ENCODE results near the gene TMEM240.
"Not testable (repeated sequence)": the region's sequence is repeated elsewhere in the genome, so short reads cannot be mapped to it uniquely, and the experiment has no call there.

TMEM240 gene

DNA sequence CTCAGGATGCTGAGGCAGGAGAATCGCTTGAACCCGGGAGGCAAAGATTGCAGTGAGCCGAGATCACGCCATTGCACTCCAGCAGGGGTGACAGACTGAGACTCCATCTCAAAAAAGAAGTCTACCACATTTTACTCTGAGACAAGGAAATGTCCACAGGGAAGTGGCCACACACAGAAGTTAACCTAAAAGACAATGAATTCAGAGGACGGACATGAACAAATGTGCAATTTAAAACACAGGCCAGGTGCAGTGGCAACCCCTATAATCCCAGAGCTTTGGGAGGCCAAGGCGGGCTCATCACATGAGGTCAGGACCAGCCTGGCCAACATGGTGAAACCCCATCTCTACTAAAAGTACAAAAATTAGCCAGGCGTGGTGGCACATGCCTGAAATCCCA is 17.3 kb upstream of the TMEM240 start:
- DNase-seq (ENCODE audit: low spot score): not testable (repeated sequence)

DNA sequence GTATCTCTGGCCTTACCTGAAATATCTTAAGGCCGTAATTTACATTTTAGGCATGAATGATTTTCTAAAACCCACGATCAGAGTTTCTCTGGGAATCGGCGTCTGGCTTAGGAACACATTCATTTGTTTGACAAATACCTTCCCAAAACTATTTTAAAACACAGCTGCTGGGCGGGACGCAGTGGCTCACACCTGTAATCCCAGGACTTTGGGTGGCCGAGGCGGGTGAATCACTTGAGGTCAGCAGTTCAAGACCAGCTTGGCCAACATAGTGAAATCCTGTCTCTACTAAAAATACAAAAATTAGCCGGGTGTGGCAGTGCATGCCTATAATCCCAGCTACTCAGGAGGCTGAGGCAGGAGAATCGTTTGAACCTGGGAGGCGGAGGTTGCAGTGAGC is 16.5 kb upstream of the TMEM240 start:
- DNase-seq (ENCODE audit: low spot score): not testable (repeated sequence)

- DNase-seq (ENCODE audit: low spot score): no peak
Observed at GRCh38 chr1:1556505-1556904, 16.1 kb upstream of the TMEM240 start.

- no peak for DNase-seq (ENCODE audit: low spot score)
Observed at GRCh38 chr1:1554926-1555915, 14.8 kb upstream of the TMEM240 start.

DNA sequence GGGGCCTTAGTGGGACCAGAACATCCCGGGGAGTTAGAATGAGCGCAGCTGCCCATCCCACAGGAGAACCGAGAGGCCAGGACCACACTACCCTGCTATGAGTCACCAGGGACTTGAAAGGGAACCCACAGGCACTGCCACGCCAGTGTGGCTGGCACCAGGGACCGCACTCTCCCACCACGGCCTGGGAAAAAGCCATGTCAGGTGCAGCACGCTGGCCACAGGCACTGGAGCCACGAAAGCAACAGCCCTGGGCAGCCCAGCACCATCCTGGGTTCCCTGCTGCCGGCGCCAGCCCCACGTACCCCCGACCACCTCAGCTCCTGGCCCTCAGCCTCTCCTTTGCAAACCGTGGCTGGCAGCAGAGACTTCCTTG is 14.1 kb upstream of the TMEM240 start:
- DNase-seq (ENCODE audit: low spot score): no peak

DNA sequence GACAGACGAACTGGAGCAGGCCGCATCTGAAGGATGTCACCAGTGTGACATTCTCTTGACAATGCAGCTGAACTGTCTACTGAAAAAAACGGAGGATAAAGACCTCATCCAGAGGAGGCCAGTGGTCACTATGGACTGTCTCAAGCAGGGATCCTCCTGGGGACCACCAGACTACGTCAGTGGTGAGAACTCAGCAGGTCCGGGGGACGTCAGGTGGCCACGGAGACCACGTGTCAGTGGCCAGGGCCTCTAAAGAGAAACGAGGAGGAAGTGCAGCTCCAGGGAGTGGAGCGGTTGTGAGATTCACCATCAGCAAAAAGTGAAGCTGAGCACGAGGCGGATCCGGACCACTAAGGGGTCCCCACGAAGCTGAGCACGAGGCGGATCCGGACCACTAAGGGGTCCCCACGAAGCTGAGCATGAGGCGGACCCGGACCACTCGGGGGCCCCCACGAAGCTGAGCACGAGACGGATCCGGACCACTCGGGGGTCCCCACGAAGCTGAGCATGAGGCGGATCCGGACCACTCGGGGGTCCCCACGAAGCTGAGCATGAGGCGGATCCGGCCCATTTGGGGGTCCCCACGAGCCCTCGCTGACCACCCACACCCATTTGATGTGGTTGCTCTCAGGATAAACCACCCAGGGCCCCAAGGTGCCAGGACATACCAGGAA is 13.5 kb upstream of the TMEM240 start:
- DNase-seq (ENCODE audit: low spot score): no peak

DNA sequence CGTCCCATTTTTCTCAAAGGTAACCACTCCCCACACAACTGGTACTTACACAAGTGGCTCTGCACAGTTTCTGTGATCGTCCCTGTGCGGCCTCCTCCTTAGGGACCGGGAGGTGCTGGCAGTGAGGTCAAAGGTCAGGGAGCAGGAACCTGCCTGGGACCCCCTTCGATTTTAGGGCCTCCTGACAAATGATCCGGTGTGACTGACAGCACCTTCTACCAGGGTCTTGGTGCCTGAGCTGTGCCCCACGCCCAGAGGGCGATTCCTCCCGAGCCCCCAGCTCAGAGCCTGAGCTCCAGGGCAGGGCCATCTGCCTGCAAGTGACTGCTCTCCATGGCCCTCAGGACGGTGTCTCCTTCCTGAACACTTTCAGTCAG is 11.8 kb upstream of the TMEM240 start:
- no peak for DNase-seq (ENCODE audit: low spot score)

DNA sequence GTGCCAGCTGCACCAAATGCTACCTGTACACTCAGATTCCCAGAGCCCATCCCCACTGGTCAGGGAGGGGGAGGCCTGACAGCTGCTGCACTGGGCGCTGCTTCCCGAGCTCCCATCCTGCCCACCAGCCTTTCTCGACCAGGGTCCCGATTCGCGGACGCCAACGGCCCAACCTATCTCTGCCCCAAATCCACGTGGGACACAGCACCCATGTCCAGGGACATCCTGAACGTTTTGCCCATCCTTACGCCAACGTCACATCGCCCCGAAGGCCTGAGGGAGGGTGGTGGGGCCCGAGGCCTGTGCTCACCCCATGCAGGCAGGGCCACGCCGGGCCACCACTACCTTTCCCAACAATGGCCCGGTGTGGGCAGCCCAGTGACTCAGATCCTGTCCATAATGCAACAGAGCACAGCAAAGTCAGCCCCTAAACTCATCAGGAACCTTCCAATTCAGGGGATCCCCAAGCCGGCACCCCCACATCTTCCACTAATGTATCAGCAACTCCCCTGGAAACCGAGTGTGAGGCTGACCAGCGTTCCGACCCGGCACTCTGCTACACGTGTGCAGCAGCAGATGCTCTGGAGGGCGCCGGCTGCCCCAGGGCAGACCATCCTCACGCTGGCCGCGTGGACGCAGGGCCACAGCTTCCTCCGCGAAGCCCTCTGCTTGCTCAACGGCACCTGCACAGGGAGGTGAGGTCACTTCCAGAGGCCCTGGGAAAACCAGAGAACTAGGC is 11.3 kb upstream of the TMEM240 start:
- no peak for DNase-seq (ENCODE audit: low spot score)

GRCh38 chr1:1550591-1551432 is 10.4 kb upstream of the TMEM240 start:
- DNase-seq (ENCODE audit: low spot score): peak; percentile 55

DNA sequence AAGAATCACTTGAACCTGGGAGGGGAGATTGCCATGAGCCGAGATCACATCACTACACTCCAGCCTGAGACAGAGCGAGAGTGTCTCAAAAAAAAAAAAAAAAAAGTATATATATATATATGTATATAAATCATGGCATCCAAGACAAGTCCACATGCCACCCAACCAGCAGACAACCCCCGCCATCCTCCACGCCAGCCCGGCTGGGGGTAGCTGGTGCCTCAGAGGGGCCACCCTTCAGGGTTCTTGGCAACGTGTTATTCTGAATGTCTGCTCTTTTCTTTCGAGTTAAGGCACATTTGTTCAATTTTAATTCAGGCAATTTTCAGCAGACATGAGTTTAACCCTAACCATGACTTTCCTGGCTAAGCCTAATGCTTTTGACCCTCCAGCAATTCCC is 9.7 kb upstream of the TMEM240 start:
- DNase-seq (ENCODE audit: low spot score): no peak

- no peak for DNase-seq (ENCODE audit: low spot score)
Observed at GRCh38 chr1:1548591-1548990, 8.2 kb upstream of the TMEM240 start.

DNA sequence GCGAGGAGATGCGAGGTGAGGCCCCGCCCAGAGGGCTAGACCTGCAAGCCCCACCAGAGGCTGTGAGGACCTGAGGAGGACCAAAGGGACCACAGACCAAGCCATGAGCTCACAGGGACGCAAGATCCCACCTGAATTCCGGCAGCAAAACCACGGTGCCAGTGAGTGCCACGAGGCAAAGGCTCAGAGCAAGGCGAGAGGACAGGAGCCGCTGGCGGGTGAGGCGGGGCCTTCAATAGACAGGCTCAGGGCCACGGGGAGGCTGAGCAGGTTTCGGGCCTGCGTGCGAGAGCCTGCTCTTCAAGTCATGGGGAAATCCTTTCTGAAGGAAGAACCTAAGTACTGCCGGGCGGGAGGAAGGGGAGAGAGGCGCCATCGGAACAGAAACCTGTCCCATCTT is 7.1 kb upstream of the TMEM240 start:
- DNase-seq (ENCODE audit: low spot score): no peak

GRCh38 chr1:1547011-1547410 is 6.6 kb upstream of the TMEM240 start:
- no peak for DNase-seq (ENCODE audit: low spot score)

- DNase-seq (ENCODE audit: low spot score): no peak
Observed at GRCh38 chr1:1545946-1546737, 5.7 kb upstream of the TMEM240 start.

DNA sequence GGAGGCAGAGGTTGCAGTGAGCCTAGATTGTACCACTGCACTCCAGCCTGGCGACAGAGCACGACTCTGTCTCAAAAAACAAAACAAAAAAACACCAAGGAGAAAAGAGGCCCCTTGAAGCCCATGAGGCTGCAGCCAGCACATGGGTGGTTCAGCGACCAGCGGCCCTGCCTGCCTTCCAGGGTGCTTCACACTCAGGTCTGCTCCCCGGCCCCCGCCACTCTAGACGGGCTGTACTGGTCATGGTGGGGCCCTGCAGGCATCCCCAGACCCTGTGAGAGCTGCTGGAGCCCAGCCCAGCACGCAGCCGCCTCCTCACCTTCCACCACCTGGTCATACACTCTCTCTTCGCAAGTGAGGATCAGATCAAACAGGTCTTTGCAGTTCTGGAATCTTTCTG is 4.1 kb upstream of the TMEM240 start:
- no peak for DNase-seq (ENCODE audit: low spot score)

DNA sequence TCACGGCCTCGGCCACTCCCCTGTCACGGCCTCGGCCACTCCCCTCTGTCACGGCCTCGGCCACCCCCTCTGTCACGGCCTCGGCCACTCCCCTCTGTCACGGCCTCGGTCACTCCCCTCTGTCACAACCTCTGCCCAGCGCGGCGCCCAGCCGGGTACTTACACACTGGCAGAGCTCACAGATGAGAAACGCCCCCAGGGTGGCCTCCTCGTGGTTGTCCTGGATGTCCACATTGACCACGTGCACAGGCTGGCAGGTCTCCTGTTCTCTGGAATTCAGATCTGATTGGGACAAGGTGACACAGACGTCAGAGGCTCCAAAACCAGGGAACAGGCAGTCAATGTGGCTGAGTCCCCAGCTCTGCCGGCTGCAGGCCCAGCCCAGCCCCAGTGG is 3.3 kb upstream of the TMEM240 start:
- DNase-seq (ENCODE audit: low spot score): no peak

DNA sequence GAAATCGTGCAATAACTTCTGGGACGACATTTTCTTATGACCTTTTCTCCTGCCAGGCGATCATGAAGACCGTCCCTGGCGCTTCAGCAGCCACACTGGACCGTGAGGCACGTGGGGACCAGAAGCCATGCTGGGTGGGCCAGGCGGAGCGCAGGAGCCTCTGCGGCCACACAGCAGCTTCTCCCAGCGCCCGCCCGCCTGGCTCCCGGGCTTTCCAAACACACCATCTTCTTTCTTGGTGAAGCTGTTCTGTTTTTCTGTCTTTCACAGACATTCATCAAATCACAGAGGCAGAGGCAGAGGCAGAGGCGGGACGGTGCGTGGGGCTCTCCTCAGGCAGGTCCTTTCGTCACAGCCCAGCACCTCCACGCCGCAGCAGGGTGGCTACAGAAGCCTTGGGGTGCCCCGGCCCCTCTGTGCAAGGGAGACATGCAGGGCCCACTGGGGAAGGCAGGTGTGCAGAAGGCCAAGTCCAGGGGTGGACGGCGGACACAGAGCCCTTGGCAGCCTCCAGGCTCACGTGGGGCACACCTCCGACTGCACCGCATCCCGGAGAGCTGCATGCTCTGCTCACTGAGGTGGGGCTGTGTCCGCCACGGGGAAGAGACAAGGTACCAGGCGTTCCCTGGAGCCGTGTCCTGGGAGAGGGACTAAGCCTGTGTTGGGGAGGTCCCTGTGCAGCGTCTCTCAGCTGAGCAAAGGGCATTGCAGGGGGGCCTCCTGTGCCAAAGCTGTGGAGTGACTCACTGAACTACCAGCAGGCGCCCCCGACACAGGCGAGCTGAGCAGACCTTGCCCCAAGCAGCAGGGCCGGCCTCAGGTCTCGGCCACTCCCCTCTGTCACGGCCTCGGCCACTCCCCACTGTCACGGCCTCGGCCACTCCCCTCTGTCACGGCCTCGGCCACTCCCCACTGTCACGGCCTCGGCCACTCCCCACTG is 2.6 kb upstream of the TMEM240 start:
- DNase-seq (ENCODE audit: low spot score): no peak

GRCh38 chr1:1541956-1542765 is 1.7 kb upstream of the TMEM240 start:
- DNase-seq (ENCODE audit: low spot score): no peak
